ENCODE data around the gene SKAP1.

DNA sequence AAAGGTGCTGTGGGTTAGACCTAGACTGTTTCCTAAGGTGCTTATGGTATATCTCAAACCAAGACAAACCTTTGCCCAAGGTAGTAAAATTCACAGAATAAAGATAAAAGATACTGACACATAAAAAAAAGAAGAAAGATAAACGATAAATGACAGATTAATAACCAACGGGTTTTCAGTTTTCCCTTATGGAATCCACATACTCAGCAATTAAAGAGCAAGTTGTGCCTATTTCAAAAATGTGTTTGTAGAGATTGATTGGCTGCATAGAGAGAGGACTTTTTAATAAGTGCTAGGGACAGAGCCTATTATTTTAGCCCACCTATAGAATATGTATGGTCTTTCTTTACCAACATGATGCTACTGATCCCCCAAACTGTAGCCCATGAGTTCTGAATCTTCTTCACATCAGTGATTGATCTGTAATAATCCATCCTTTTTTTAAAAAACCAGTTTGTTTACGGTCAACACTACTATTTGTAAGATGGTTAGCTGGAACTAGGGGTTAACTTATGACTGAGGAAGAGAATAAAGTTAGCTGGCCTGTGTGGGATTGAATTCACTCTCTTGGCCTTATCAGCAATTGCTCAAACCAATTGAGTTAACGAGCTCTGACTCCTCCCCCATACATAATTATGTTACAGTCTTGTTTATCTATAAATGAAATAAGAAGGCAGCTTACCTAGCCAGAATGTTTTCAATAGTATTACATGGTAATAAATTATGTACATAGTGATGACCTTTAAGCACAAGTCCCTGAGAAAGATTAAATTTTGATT, 268.7 kb downstream of the SKAP1 start:
- TF ChIP-seq CTCF (IDR thresholded peaks at IDR 0.05), result no peak
- no peak for TF ChIP-seq POLR2A (IDR thresholded peaks at IDR 0.05)
- no peak for TF ChIP-seq EP300 (IDR thresholded peaks at IDR 0.05)
- TF ChIP-seq POLR2AphosphoS5 (IDR thresholded peaks at IDR 0.05), result no peak

Data from gastroesophageal sphincter (tissue), 3 donors.